ENCODE data around the gene FKBP2. TPM values are rescaled to one million over a fixed set of nuclear protein-coding genes. Genes with fewer than 3 reads are reported as not detected.
"Not testable (repeated sequence)": the region's sequence is repeated elsewhere in the genome, so short reads cannot be mapped to it uniquely, and the experiment has no call there.

Gene FKBP2
- total RNA-seq, 6 experiments from 2014 or later: 49.4 to 108 (median 66.7) TPM

DNA sequence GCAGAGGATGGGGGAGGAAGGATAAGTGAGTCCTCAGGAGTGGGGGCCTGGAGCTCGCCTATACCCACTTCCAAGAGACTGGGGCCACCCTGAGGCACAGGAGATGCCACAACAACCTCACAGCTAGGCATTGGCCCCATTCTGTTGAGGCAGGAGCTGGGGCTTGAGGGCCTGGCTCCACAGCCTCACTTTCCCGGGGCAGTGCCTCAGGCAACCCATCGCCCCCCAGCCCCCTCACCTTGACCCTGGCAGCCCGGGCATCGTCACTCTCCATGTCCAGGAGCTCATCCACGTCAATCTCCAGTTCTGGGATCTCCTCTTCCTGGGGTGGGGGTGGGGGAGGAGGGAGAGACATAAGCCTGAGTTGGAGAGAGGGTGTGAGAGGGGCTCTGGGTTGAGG lies 4.1 kb downstream of the FKBP2 start:
- TF ChIP-seq POLR2A (IDR thresholded peaks at IDR 0.05): no peak
- TF ChIP-seq, protein P1, sequence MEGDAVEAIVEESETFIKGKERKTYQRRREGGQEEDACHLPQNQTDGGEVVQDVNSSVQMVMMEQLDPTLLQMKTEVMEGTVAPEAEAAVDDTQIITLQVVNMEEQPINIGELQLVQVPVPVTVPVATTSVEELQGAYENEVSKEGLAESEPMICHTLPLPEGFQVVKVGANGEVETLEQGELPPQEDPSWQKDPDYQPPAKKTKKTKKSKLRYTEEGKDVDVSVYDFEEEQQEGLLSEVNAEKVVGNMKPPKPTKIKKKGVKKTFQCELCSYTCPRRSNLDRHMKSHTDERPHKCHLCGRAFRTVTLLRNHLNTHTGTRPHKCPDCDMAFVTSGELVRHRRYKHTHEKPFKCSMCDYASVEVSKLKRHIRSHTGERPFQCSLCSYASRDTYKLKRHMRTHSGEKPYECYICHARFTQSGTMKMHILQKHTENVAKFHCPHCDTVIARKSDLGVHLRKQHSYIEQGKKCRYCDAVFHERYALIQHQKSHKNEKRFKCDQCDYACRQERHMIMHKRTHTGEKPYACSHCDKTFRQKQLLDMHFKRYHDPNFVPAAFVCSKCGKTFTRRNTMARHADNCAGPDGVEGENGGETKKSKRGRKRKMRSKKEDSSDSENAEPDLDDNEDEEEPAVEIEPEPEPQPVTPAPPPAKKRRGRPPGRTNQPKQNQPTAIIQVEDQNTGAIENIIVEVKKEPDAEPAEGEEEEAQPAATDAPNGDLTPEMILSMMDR (IDR thresholded peaks at IDR 0.05): no peak
- intact Hi-C loops (cut with DNase I): no loop called here
- DNase-seq (no peak), ATAC-seq (no peak)
- peaks cover 0 to 30% (median 13%) of the 10 kb centered on the region in 4 donors for H3K4me1 ChIP-seq
- no CpG with 5 or more reads among the region's 6 CpGs for WGBS (ENCODE audit: insufficient coverage, low coverage, low lambda C conversion rate, missing lambda C conversion rate)
- peak overlapping the region; percentile 74 to 76 (median 75) for H3K4me3 ChIP-seq
- H3K9me3 ChIP-seq: no peaks in the 10 kb centered on the region
- peak overlapping the region in 2 of 3 donors; percentile 46 to 65 for H3K27ac ChIP-seq
- H3K36me3 ChIP-seq: peaks cover 0 to 5% (median 2%) of the 10 kb centered on the region in 4 donors
- no peaks in the 10 kb centered on the region for H3K27me3 ChIP-seq

DNA sequence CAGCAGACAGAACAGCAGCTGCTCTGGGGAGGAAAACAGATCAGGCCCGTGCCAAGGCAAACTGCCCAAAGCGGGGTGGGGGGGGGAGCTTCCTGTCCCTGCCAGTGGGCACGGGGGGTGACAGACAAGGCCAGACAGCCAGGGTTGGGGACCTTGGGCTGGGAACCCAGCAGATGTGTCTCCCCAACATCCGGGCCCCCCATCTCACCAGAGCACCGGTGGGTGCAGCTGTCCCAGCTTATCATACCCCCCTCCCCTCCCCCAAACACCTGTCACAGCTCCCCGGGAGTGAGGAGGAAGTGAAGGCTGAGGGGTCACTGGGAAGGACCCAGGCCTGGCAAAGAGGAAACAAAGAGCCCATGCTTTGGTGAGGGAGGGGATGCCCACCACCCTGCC lies 4.5 kb downstream of the FKBP2 start:
- Histone ChIP-seq H3K36me3 (peaks cover 0 to 5% (median 2%) of the 10 kb centered on the region in 4 donors), H3K27ac (peak overlapping the region; percentile 1 to 65 (median 46)), H3K27me3 (no peaks in the 10 kb centered on the region), H3K9me3 (no peaks in the 10 kb centered on the region), H3K4me1 (peaks cover 0 to 28% (median 13%) of the 10 kb centered on the region in 4 donors), H3K4me3 (peak overlapping the region; percentile 74 to 76 (median 75))
- DNase-seq (peak in 1 of 3 donors; percentile 72), ATAC-seq (no peak)
- intact Hi-C loops (cut with DNase I): no loop called here
- TF ChIP-seq, protein P1 (IDR thresholded peaks at IDR 0.05): no peak
- TF ChIP-seq POLR2A (IDR thresholded peaks at IDR 0.05): no peak
- 2% methylated on average over 6 of the region's 6 CpGs for WGBS (ENCODE audit: insufficient coverage, low coverage, low lambda C conversion rate, missing lambda C conversion rate)

DNA sequence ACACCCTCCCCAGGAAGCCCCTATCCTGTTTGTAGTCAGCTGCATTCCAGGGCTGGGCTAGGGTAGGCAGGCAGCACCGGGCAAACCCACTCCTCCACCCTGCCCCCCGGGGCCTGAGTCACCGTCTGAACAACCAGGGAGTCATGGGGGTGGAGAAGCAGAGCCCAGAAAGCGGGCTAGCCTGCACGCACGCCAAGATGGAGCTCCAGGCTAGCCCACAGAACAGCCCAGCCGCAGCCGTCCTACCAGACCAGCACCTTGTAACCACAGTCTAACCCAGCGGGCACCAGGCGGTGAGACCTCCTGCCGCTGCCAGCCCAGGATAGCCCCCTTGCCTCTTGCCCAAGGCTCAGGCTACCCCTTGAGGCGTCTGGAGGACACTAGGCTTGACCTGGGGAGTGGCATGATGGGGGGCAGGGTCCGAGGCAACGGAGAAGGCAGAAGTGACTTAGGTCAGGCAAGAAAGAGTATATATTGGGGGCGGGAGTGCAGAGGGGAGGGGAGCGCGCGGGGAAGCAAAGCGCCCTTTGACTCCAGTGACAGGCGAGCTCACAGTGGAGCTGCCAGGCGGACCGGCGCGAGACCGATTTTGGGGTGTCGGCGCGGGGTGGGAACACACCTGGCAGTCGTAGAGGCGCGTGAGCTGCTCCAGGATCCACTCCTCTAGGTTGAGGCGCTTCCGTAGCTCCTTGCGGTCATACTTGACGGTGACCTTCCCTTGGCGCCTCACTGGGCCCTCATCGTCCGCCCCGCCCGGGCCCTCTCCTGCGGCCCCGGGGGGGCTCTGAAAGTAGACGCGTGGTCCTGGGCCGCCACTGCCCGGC lies 5.1 kb downstream of the FKBP2 start:
- TF ChIP-seq, protein P1 (IDR thresholded peaks at IDR 0.05): no peak
- TF ChIP-seq POLR2A (IDR thresholded peaks at IDR 0.05): no peak
- Histone ChIP-seq H3K27me3 (no peaks in the 10 kb centered on the region), H3K36me3 (peaks cover 0 to 5% (median 2%) of the 10 kb centered on the region in 4 donors), H3K9me3 (no peaks in the 10 kb centered on the region), H3K27ac (peak overlapping the region; percentile 1 to 65 (median 46)), H3K4me1 (peaks cover 0 to 31% (median 15%) of the 10 kb centered on the region in 4 donors), H3K4me3 (peak overlapping the region; percentile 74 to 76 (median 75))
- DNase-seq (peak in 2 of 3 donors; percentile 69 to 78), ATAC-seq (peak in 1 of 4 donors; percentile 4)
- intact Hi-C loops (cut with DNase I): no loop called here
- WGBS (ENCODE audit: insufficient coverage, low coverage, low lambda C conversion rate, missing lambda C conversion rate): under 1% methylated on average over 20 of the region's 46 CpGs

DNA sequence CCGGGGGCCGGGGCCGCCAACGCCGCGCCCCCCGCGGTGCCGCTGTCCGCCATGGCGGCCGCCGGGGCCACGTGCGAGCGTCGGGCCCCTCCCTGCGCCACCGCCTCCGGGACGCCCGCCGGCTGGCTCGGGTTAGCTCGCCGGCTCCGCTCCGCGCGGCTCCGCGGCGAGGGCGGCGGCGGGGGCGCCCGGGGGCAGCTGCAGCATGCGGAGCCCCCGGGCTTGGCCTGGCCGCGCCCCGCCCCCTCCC lies 5.7 kb downstream of the FKBP2 start:
- Histone ChIP-seq H3K27ac (peak overlapping the region in 1 of 3 donors; percentile 46), H3K4me1 (peaks cover 0 to 32% (median 15%) of the 10 kb centered on the region in 4 donors), H3K4me3 (peak overlapping the region; percentile 74 to 76 (median 75))
- H3K27me3 ChIP-seq; H3K36me3 ChIP-seq; ATAC-seq; intact Hi-C loops (cut with DNase I); H3K9me3 ChIP-seq; DNase-seq: not testable (repeated sequence)
- WGBS (ENCODE audit: insufficient coverage, low coverage, low lambda C conversion rate, missing lambda C conversion rate): no CpG with 5 or more reads among the region's 43 CpGs
